GM12878 (cell line): ENCODE results near the gene CAPN10. TPM values are rescaled to one million over a fixed set of nuclear protein-coding genes. Genes with fewer than 3 reads are reported as not detected.
A peak's percentile ranks its signal among the peaks of the same experiment; 100 is the strongest.

Source experiments
- ATAC-seq: fragments of 200-7000 bp; cut with Tn5 transposase; 3 replicates; pipeline ENCODE4 v1.9.1; 2020; ENCODE audit warnings: mild to moderate bottlenecking, moderate library complexity
- BruUV-seq: library from RNA; stranded (reverse); fragments of 400-500 nt; replicated peaks from 2 replicates; lab custom pipeline; 2021; lab: Mats Ljungman, UMichigan
- CTCF ChIA-PET: fragments of 300-600 bp; sonication (Branson Sonifier 250); formaldehyde crosslinking; extraction: SDS; loops from one replicate; lab custom pipeline; 2021; ENCODE audit warnings: inconsistent platforms; lab: Yijun Ruan, JAX
- POLR2A ChIA-PET: fragments of 350-600 bp; formaldehyde crosslinking; extraction: SDS; loops from one replicate; lab custom pipeline; 2021; ENCODE audit warnings: inconsistent platforms; lab: Charles Lee
- RAD21 ChIA-PET: fragments of 300-600 bp; sonication (Branson Sonifier 250); formaldehyde crosslinking; loops from one replicate; lab custom pipeline; 2023; ENCODE audit warnings: antibody characterized with exemption; ENCODE audit not compliant: unreplicated experiment; lab: Charles Lee
- SMC1A ChIA-PET: fragments of 300-600 bp; sonication (Branson Sonifier 250); formaldehyde crosslinking; loops from one replicate; lab custom pipeline; 2023; ENCODE audit not compliant: unreplicated experiment, uncharacterized antibody; lab: Charles Lee
- DNase-seq: peaks from one replicate; pipeline ENCODE4 v3.0.0-alpha.2; 2011; ENCODE audit warnings: low read depth, low spot score
- FAIRE-seq: peaks from 3 replicates; lab custom pipeline; 2011; peaks lifted over from hg19 to GRCh38; lab: Jason Lieb, UNC
- H2AFZ ChIP-seq: 2 replicates; pipeline ENCODE4 v1.6.0; 2011; ENCODE audit warnings: low read depth, low read length, control low read depth; ENCODE audit not compliant: control insufficient read depth
- H3K27ac ChIP-seq: 2 replicates; pipeline ENCODE4 v1.5.1; 2011; ENCODE audit warnings: control low read depth; ENCODE audit not compliant: control insufficient read depth, insufficient read depth
- H3K27me3 ChIP-seq, 2 experiments: replicated peaks in 1 of 2; 2 replicates each; pipeline versions ENCODE4 v1.6.0 to v1.6.1; 2011; ENCODE audit warnings: low read length in 1 of 2; ENCODE audit not compliant: control insufficient read depth in 2 of 2, insufficient read depth in 2 of 2
- H3K36me3 ChIP-seq, 2 experiments: 2 replicates each; pipeline ENCODE4 v1.5.1; 2011; ENCODE audit warnings: low read length in 1 of 2; ENCODE audit not compliant: control insufficient read depth in 2 of 2, insufficient read depth in 2 of 2
- H3K4me1 ChIP-seq: 2 replicates; pipeline ENCODE4 v1.6.1; 2011; ENCODE audit warnings: mild to moderate bottlenecking, low read length, moderate library complexity, mixed read lengths; ENCODE audit not compliant: control insufficient read depth, insufficient read depth
- H3K4me2 ChIP-seq: 2 replicates; pipeline ENCODE4 v1.6.0; 2011; ENCODE audit warnings: control low read depth; ENCODE audit not compliant: control insufficient read depth, insufficient read depth
- H3K4me3 ChIP-seq: fragments of 200-600 bp; sonication (generic); 2 replicates; pipeline ENCODE4 v1.5.1; 2016
- H3K79me2 ChIP-seq: 2 replicates; pipeline ENCODE4 v1.6.0; 2011; ENCODE audit warnings: low read length; ENCODE audit not compliant: control insufficient read depth, insufficient read depth
- H3K9ac ChIP-seq: 2 replicates; pipeline ENCODE4 v1.8.0; 2011; ENCODE audit warnings: low read length, control low read depth, mixed read lengths; ENCODE audit not compliant: control insufficient read depth, insufficient read depth
- H3K9me3 ChIP-seq: replicated peaks from 3 replicates; pipeline ENCODE4 v1.5.1; 2011; ENCODE audit warnings: mild to moderate bottlenecking, low read length; ENCODE audit not compliant: control insufficient read depth, insufficient read depth
- H4K20me1 ChIP-seq: 2 replicates; pipeline ENCODE4 v1.6.0; 2011; ENCODE audit not compliant: control insufficient read depth, insufficient read depth
- CHD4 ChIP-seq: fragments of 200-600 bp; sonication (generic); IDR thresholded peaks from 2 replicates; pipeline ENCODE4 v1.6.1; 2016; ENCODE audit warnings: mild to moderate bottlenecking
- DPF2 ChIP-seq: fragments of 450-650 bp; IDR thresholded peaks from 2 replicates; pipeline ENCODE4 v1.6.1; 2017; ENCODE audit warnings: mild to moderate bottlenecking
- ETV6 ChIP-seq, 2 experiments: fragments of 450-650 bp in 1 of 2; IDR thresholded peaks in 1 of 2; conservative IDR thresholded peaks in 1 of 2; 2 replicates each; pipeline ENCODE4 v1.6.1; 2014; ENCODE audit warnings: antibody characterized with exemption in 1 of 2, borderline replicate concordance in 1 of 2, low read depth in 1 of 2, mild to moderate bottlenecking in 1 of 2, moderate library complexity in 1 of 2
- HDAC2 ChIP-seq: fragments of 200-600 bp; sonication (generic); IDR thresholded peaks from 2 replicates; pipeline ENCODE4 v1.6.1; 2017
- IRF4 ChIP-seq: IDR thresholded peaks from 2 replicates; pipeline ENCODE4 v1.6.1; 2011; ENCODE audit warnings: low read depth, low read length
- JUNB ChIP-seq: IDR thresholded peaks from 2 replicates; pipeline ENCODE4 v1.6.1; 2016; ENCODE audit warnings: antibody characterized with exemption, mild to moderate bottlenecking
- KLF5 ChIP-seq: fragments of 450-650 bp; IDR thresholded peaks from 2 replicates; pipeline ENCODE4 v1.6.1; 2014; ENCODE audit warnings: mild to moderate bottlenecking; ENCODE audit not compliant: partially characterized antibody
- LARP7 ChIP-seq: fragments of 450-650 bp; IDR thresholded peaks from 2 replicates; pipeline ENCODE4 v1.6.1; 2017; ENCODE audit warnings: mild to moderate bottlenecking
- MLLT1 ChIP-seq: fragments of 450-650 bp; IDR thresholded peaks from 2 replicates; pipeline ENCODE4 v1.6.1; 2016; ENCODE audit warnings: mild to moderate bottlenecking
- MYB ChIP-seq: fragments of 150-350 bp; IDR thresholded peaks from 2 replicates; pipeline ENCODE4 v1.6.1; 2014; ENCODE audit warnings: mild to moderate bottlenecking, low read depth, low read length, borderline replicate concordance
- NFYB ChIP-seq: IDR thresholded peaks from 2 replicates; pipeline ENCODE4 v1.6.1; 2011; ENCODE audit warnings: low read depth, mild to moderate bottlenecking, low read length, improper control_type of control experiment, moderate library complexity; ENCODE audit not compliant: insufficient read depth
- NR2F1 ChIP-seq: fragments of 450-650 bp; conservative IDR thresholded peaks from 2 replicates; pipeline ENCODE4 v1.6.1; 2017; ENCODE audit warnings: mild to moderate bottlenecking
- PBX3 ChIP-seq: IDR thresholded peaks from 2 replicates; pipeline ENCODE4 v1.6.1; 2011; ENCODE audit warnings: mild to moderate bottlenecking, low read depth, low read length, moderate library complexity; ENCODE audit not compliant: insufficient replicate concordance
- RBBP5 ChIP-seq: fragments of 200-600 bp; sonication (generic); conservative IDR thresholded peaks from 2 replicates; pipeline ENCODE4 v1.6.1; 2016
- SMC3 ChIP-seq: IDR thresholded peaks from 2 replicates; pipeline ENCODE4 v1.6.1; 2011; ENCODE audit warnings: low read length, improper control_type of control experiment, borderline replicate concordance
- STAT1 ChIP-seq: fragments of 450-650 bp; conservative IDR thresholded peaks from 2 replicates; pipeline ENCODE4 v1.6.1; 2014; ENCODE audit warnings: antibody characterized with exemption, mild to moderate bottlenecking
- SUPT20H ChIP-seq: IDR thresholded peaks from 2 replicates; pipeline ENCODE4 v1.6.1; 2011; ENCODE audit warnings: low read depth, mild to moderate bottlenecking, low read length, moderate library complexity, borderline replicate concordance; ENCODE audit not compliant: control insufficient read depth
- ZBED1 ChIP-seq: IDR thresholded peaks from 2 replicates; pipeline ENCODE4 v1.6.1; 2016; ENCODE audit warnings: borderline replicate concordance
- ZBTB33 ChIP-seq: fragments of 450-650 bp; IDR thresholded peaks from 2 replicates; pipeline ENCODE4 v1.6.1; 2017; ENCODE audit warnings: mild to moderate bottlenecking
- ZNF384 ChIP-seq: IDR thresholded peaks from 2 replicates; pipeline ENCODE4 v1.6.1; 2012; ENCODE audit warnings: low read depth, mild to moderate bottlenecking, low read length, improper control_type of control experiment, borderline replicate concordance
- ZSCAN29 ChIP-seq: fragments of 450-650 bp; IDR thresholded peaks from 2 replicates; pipeline ENCODE4 v1.6.1; 2017; ENCODE audit warnings: mild to moderate bottlenecking, moderate library complexity
- WGBS: methylation state at CpG from one replicate; pipeline ENCODE4 v1.1.6; 2016; ENCODE audit warnings: low lambda C conversion rate; ENCODE audit not compliant: insufficient replicate concordance, insufficient coverage; ENCODE audit errors: missing lambda C conversion rate; 5-methylcytosine and 5-hydroxymethylcytosine counted together
- in situ Hi-C: fragments of 300-500 bp; cut with MboI; formaldehyde crosslinking; loops from 9 replicates; pipeline ENCODE4 v1.14.3; 2018; ENCODE audit warnings: mixed read lengths
- intact Hi-C: fragments of 100-400 bp; cut with micrococcal nuclease; formaldehyde crosslinking; loops from one replicate; pipeline ENCODE4 v1.14.2; 2022; ENCODE audit not compliant: unreplicated experiment
- polyA plus RNA-seq, 11 experiments: library from polyadenylated mRNA; depleted of rRNA in 4 of 11; unstranded in 6 of 11; stranded (reverse) in 5 of 11; fragments of >200 nt; fragmentation: Nextera tagmentation in 4 of 11; fragmentation: Illumina TruSeq in 1 of 11; extraction: Ambion mirVana in 4 of 11; extraction: Trizol in 1 of 11; gene quantifications; 1 replicate in 1 of 11; 2 replicates in 10 of 11; pipeline versions ENCODE4 v1.2.1 to v1.2.3, GENCODE V29; 2011 to 2016; ENCODE audit warnings: inconsistent platforms in 2 of 11, missing spikeins in 2 of 11, low read depth in 1 of 11
- total RNA-seq, 4 experiments: library from RNA; depleted of rRNA in 3 of 4; stranded (reverse); fragments of >200 nt in 3 of 4; fragmentation: Illumina TruSeq in 1 of 4; extraction: Trizol in 1 of 4; gene quantifications; 2 replicates each; pipeline versions ENCODE4 v1.2.1 to v1.2.3, GENCODE V29; 2013 to 2021

Gene CAPN10
- total and polyA plus RNA-seq, 10 of the 15 experiments (the other 5 are each of a cell fraction or from before 2014, with no cell fraction given) = 0.37 to 40.6 (median 17.5) TPM

GRCh38 chr2:240556553-240557100 lies 29.9 kb upstream of the CAPN10 start:
- POLR2A ChIA-PET = interaction anchor here (1.0 to 2.7 kb wide), 2 partner anchors 9 to 28 kb away, joined by 3 to 8 read pairs; no protein-coding TSS in a partner anchor
- FAIRE-seq = no peak
- H3K4me2 ChIP-seq = peak overlapping the region; percentile 26; the same call in 1 of the 2 replicates
- H3K27ac ChIP-seq = no peak overlapping the region
- 44% methylated on average over 9 of the region's 9 CpGs for WGBS
- H3K4me1 ChIP-seq = peaks cover 35% of the 10 kb centered on the region
- no peak overlapping the region for H2AFZ ChIP-seq
- peaks cover 0 to 9% of the 10 kb centered on the region in 2 experiments; a peak in 1 of 4 replicates for H3K36me3 ChIP-seq
- H3K27me3 ChIP-seq = no peaks in the 10 kb centered on the region
- intact Hi-C loops (no loop called here), in situ Hi-C loops (no loop called here)
- CTCF ChIA-PET = interaction anchor here (1.3 to 7.9 kb wide), 4 partner anchors 10 to 42 kb away, joined by 4 to 45 read pairs (median 20); partner anchors contain the start of gene CAPN10
- RAD21 ChIA-PET = interaction anchor here (1.5 to 11.7 kb wide), 3 partner anchors 9 to 43 kb away, joined by 5 to 206 read pairs (median 6); partner anchors contain the start of gene CAPN10
- BruUV-seq = no TSS peak
- H3K4me3 ChIP-seq = no peak overlapping the region
- SMC1A ChIA-PET = interaction anchor here (0.6 to 12.1 kb wide), 4 partner anchors 24 to 42 kb away, joined by 3 to 124 read pairs (median 3); partner anchors contain the start of gene CAPN10
- ATAC-seq = peak; percentile 11; the same call in 2 of the 3 replicates
- no peaks in the 10 kb centered on the region for H4K20me1 ChIP-seq
- no peaks in the 10 kb centered on the region; the same call in 2 of the 3 replicates for H3K9me3 ChIP-seq
- DNase-seq = no peak
- H3K9ac ChIP-seq = no peak overlapping the region
- H3K79me2 ChIP-seq = peaks cover 35% of the 10 kb centered on the region
- TF ChIP-seq DPF2 = no peak
- TF ChIP-seq MLLT1 = no peak
- TF ChIP-seq IRF4 = 0 out of 2 replicates have a peak, but pooled peaks have one; percentile 40
- no peak for TF ChIP-seq JUNB
- TF ChIP-seq PBX3 = no peak
- TF ChIP-seq NFYB = no peak
- TF ChIP-seq CHD4 = no peak
- TF ChIP-seq MYB = no peak
- no peak for TF ChIP-seq LARP7
- TF ChIP-seq ZBED1 = no peak
- TF ChIP-seq STAT1 = no peak
- TF ChIP-seq HDAC2 = no peak
- no peak for TF ChIP-seq RBBP5
- no peak for TF ChIP-seq SUPT20H
- TF ChIP-seq ZBTB33 = no peak
- no peak for TF ChIP-seq KLF5
- no peak for TF ChIP-seq ZSCAN29
- TF ChIP-seq ZNF384 = no peak
- TF ChIP-seq NR2F1 = no peak
- no peak for TF ChIP-seq ETV6 (conservative IDR thresholded peaks at IDR 0.05 in 1 of 2, IDR thresholded peaks at IDR 0.05 in 1 of 2; ENCODE audit: borderline replicate concordance in 1 of 2, low read depth in 1 of 2)
- peak; percentile 47; the same call in 1 of the 2 replicates for TF ChIP-seq SMC3
